ENCODE results near the gene STX11.

The STX11 gene

DNA sequence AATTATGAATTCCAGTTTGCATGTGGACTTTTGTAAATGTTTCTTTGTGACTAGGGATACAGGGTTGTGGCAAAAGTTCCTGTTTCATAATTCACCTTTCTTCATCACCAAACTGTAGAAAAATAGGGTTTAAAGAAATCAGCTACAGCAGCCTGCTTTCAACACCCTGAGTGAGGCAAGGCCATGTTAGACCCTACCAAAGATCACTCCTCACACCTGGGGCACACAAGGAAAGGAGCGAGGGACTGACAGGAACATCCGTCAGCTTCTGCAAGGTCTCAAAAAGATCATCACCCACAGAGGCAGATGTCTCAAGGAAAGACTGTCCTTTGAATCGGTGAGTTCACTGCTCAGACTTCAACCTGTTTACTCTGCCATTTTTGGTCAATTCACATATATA lies 10.5 kb upstream of the STX11 start:
- TF ChIP-seq, protein P1, sequence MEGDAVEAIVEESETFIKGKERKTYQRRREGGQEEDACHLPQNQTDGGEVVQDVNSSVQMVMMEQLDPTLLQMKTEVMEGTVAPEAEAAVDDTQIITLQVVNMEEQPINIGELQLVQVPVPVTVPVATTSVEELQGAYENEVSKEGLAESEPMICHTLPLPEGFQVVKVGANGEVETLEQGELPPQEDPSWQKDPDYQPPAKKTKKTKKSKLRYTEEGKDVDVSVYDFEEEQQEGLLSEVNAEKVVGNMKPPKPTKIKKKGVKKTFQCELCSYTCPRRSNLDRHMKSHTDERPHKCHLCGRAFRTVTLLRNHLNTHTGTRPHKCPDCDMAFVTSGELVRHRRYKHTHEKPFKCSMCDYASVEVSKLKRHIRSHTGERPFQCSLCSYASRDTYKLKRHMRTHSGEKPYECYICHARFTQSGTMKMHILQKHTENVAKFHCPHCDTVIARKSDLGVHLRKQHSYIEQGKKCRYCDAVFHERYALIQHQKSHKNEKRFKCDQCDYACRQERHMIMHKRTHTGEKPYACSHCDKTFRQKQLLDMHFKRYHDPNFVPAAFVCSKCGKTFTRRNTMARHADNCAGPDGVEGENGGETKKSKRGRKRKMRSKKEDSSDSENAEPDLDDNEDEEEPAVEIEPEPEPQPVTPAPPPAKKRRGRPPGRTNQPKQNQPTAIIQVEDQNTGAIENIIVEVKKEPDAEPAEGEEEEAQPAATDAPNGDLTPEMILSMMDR (conservative IDR thresholded peaks at IDR 0.05; ENCODE audit: low read depth, low read length) = no peak
- H3K4me3 ChIP-seq (ENCODE audit: low read depth, low read length) = no peak overlapping the region
- no peak for DNase-seq (ENCODE audit: low read depth)

DNA sequence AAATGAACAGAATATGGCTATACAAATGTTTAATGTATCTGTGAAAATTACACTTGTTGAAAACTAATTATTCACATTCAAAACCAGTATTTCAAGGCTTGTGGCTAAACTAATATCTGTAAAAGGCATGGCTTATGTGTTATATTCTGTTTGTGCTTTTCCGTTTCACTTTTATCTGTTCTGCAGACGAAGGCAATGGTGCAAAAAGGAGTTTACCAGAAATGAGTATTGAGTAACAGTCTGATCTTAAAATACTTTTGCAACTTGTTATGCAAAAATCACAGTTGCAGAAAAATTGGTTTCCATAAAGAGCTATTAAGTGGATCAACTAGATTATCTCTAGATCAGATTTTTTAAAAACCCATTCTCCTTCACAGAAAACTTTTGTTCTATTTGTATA lies 9.4 kb upstream of the STX11 start:
- TF ChIP-seq, protein P1 (conservative IDR thresholded peaks at IDR 0.05; ENCODE audit: low read depth, low read length) = no peak
- DNase-seq (ENCODE audit: low read depth) = no peak
- H3K4me3 ChIP-seq (ENCODE audit: low read depth, low read length) = no peak overlapping the region

DNA sequence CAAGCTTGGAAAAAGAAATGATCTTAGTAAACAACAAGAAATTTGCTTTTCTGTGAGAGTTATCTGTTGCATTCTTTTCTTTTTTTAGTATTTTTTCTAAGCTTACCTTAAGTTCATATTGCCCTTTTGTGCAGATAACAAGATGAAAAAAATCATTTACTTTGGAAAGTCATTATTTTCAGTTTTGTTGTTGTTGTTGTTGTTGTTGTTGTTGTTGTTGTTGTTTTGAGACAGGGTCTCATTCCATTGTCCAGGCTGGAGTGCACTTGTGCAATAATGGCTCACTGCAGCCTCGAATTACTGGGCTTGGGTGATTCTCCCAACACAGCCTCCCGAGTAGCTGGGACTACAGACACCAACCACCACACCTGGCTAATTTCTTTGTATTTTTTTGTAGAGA lies 8.8 kb upstream of the STX11 start:
- TF ChIP-seq, protein P1 (conservative IDR thresholded peaks at IDR 0.05; ENCODE audit: low read depth, low read length) = no peak
- DNase-seq (ENCODE audit: low read depth) = no peak
- no peak overlapping the region for H3K4me3 ChIP-seq (ENCODE audit: low read depth, low read length)

DNA sequence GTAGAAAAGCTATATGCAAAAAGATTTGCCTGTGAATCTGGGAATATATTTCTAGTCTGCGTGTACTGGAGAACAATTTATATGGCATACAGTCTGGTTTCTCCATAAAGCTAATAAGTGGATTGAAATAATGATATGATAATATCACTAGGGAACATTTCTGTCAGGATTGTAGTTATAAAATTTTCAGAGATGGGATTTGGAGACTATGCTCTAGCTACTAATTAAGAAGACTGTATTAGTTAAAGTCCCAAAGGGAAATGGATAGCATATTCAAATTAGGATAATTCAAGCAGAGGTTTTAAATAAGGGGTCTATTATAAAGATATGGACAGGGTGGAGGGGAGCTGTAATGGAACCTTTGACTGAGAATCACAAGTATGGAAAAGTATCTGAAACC lies 7.2 kb upstream of the STX11 start:
- DNase-seq (ENCODE audit: low read depth) = no peak
- TF ChIP-seq, protein P1 (conservative IDR thresholded peaks at IDR 0.05; ENCODE audit: low read depth, low read length) = no peak
- H3K4me3 ChIP-seq (ENCODE audit: low read depth, low read length) = no peak overlapping the region

DNA sequence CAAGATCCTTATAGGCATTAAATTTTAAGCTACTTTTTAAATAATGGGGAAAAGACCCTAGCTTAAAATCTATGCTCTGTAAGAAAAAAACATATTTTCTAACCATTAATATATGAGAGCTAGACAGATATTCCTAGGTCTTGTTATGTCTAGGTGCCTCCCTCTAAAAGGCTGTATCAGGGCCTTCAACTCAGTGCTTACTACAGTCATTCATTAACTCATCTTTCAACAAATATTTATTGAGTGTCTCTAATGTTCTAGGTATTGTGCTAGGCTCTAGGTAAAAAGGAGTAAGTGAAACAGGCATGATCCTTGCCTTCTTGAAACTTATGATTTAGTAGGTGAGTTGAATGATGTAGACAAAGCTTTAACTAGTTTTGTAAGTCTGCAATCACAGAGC lies 6.4 kb upstream of the STX11 start:
- no peak for DNase-seq (ENCODE audit: low read depth)
- TF ChIP-seq, protein P1 (conservative IDR thresholded peaks at IDR 0.05; ENCODE audit: low read depth, low read length) = no peak
- H3K4me3 ChIP-seq (ENCODE audit: low read depth, low read length) = no peak overlapping the region

DNA sequence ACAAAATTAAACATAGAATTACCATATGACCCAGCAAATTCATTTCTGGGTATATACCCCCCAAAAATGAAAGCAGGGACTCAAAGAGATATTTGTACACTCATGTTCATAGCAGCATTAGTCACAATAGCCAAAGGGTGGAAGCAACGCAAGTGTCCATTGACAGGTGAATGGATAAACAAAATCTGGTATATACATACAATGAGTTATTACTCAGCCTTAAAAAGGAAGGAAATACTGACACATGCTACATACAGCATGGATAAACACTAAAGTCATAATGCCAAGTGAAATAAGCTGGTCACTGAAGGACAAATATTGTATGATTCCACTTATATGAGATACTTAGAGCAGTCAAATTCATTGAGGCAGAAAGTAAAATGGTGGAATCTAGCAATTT lies 5.3 kb upstream of the STX11 start:
- H3K4me3 ChIP-seq (ENCODE audit: low read depth, low read length) = no peak overlapping the region
- DNase-seq (ENCODE audit: low read depth) = no peak
- TF ChIP-seq, protein P1 (conservative IDR thresholded peaks at IDR 0.05; ENCODE audit: low read depth, low read length) = no peak

DNA sequence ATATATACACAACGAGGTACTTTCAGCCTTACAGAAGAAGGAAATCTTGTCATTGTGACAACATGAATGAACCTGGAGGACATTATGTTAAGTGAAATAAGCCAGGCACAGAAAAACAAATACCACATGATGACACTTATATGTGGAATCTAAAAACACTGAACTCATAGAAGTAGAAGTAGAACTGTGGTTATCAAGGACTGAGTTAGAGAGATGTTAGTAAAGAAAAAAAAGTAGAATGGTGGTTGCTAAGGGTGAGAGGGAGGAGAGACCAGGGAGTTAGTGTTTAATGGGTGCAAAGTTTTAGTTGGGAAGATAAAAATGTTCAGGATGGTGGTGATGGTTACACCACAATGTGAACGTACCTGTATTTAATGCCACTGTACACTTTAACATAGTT lies 4.8 kb upstream of the STX11 start:
- no peak for DNase-seq (ENCODE audit: low read depth)

More for the DNA sequence above, 4.8 kb upstream of the STX11 start:
- TF ChIP-seq, protein P1 (conservative IDR thresholded peaks at IDR 0.05; ENCODE audit: low read depth, low read length) = no peak
- no peak overlapping the region for H3K4me3 ChIP-seq (ENCODE audit: low read depth, low read length)

Measured in choroid plexus epithelial cell (primary cell).